GM12878 (cell line): ENCODE data around the gene LSM5. TPM values are rescaled to one million over a fixed set of nuclear protein-coding genes. Genes with fewer than 3 reads are reported as not detected.

Experiments
- ATAC-seq: fragments of 200-7000 bp; cut with Tn5 transposase; 3 replicates; pipeline ENCODE4 v1.9.1; 2020; ENCODE audit warnings: mild to moderate bottlenecking, moderate library complexity
- BruUV-seq: library from RNA; stranded (reverse); fragments of 400-500 nt; replicated peaks from 2 replicates; lab custom pipeline; 2021; lab: Mats Ljungman, UMichigan
- CTCF ChIA-PET: fragments of 300-600 bp; sonication (Branson Sonifier 250); formaldehyde crosslinking; extraction: SDS; loops from one replicate; lab custom pipeline; 2021; ENCODE audit warnings: inconsistent platforms; lab: Yijun Ruan, JAX
- POLR2A ChIA-PET: fragments of 350-600 bp; formaldehyde crosslinking; extraction: SDS; loops from one replicate; lab custom pipeline; 2021; ENCODE audit warnings: inconsistent platforms; lab: Charles Lee
- RAD21 ChIA-PET: fragments of 300-600 bp; sonication (Branson Sonifier 250); formaldehyde crosslinking; loops from one replicate; lab custom pipeline; 2023; ENCODE audit warnings: antibody characterized with exemption; ENCODE audit not compliant: unreplicated experiment; lab: Charles Lee
- SMC1A ChIA-PET: fragments of 300-600 bp; sonication (Branson Sonifier 250); formaldehyde crosslinking; loops from one replicate; lab custom pipeline; 2023; ENCODE audit not compliant: unreplicated experiment, uncharacterized antibody; lab: Charles Lee
- DNase-seq: peaks from one replicate; pipeline ENCODE4 v3.0.0-alpha.2; 2011; ENCODE audit warnings: low read depth, low spot score
- FAIRE-seq: peaks from 3 replicates; lab custom pipeline; 2011; peaks lifted over from hg19 to GRCh38; lab: Jason Lieb, UNC
- H2AFZ ChIP-seq: 2 replicates; pipeline ENCODE4 v1.6.0; 2011; ENCODE audit warnings: low read depth, low read length, control low read depth; ENCODE audit not compliant: control insufficient read depth
- H3K27ac ChIP-seq: 2 replicates; pipeline ENCODE4 v1.5.1; 2011; ENCODE audit warnings: control low read depth; ENCODE audit not compliant: control insufficient read depth, insufficient read depth
- H3K27me3 ChIP-seq, 2 experiments: replicated peaks in 1 of 2; 2 replicates each; pipeline versions ENCODE4 v1.6.0 to v1.6.1; 2011; ENCODE audit warnings: low read length in 1 of 2; ENCODE audit not compliant: control insufficient read depth in 2 of 2, insufficient read depth in 2 of 2
- H3K36me3 ChIP-seq, 2 experiments: 2 replicates each; pipeline ENCODE4 v1.5.1; 2011; ENCODE audit warnings: low read length in 1 of 2; ENCODE audit not compliant: control insufficient read depth in 2 of 2, insufficient read depth in 2 of 2
- H3K4me1 ChIP-seq: 2 replicates; pipeline ENCODE4 v1.6.1; 2011; ENCODE audit warnings: mild to moderate bottlenecking, low read length, moderate library complexity, mixed read lengths; ENCODE audit not compliant: control insufficient read depth, insufficient read depth
- H3K4me2 ChIP-seq: 2 replicates; pipeline ENCODE4 v1.6.0; 2011; ENCODE audit warnings: control low read depth; ENCODE audit not compliant: control insufficient read depth, insufficient read depth
- H3K4me3 ChIP-seq: fragments of 200-600 bp; sonication (generic); 2 replicates; pipeline ENCODE4 v1.5.1; 2016
- H3K79me2 ChIP-seq: 2 replicates; pipeline ENCODE4 v1.6.0; 2011; ENCODE audit warnings: low read length; ENCODE audit not compliant: control insufficient read depth, insufficient read depth
- H3K9ac ChIP-seq: 2 replicates; pipeline ENCODE4 v1.8.0; 2011; ENCODE audit warnings: low read length, control low read depth, mixed read lengths; ENCODE audit not compliant: control insufficient read depth, insufficient read depth
- H3K9me3 ChIP-seq: replicated peaks from 3 replicates; pipeline ENCODE4 v1.5.1; 2011; ENCODE audit warnings: mild to moderate bottlenecking, low read length; ENCODE audit not compliant: control insufficient read depth, insufficient read depth
- H4K20me1 ChIP-seq: 2 replicates; pipeline ENCODE4 v1.6.0; 2011; ENCODE audit not compliant: control insufficient read depth, insufficient read depth
- DPF2 ChIP-seq: fragments of 450-650 bp; IDR thresholded peaks from 2 replicates; pipeline ENCODE4 v1.6.1; 2017; ENCODE audit warnings: mild to moderate bottlenecking
- HDGF ChIP-seq: fragments of 450-650 bp; IDR thresholded peaks from 2 replicates; pipeline ENCODE4 v1.6.1; 2016; ENCODE audit warnings: antibody characterized with exemption
- IKZF2 ChIP-seq, 2 experiments: fragments of 450-650 bp; IDR thresholded peaks; 2 replicates each; pipeline ENCODE4 v1.6.1; 2017; ENCODE audit warnings: mild to moderate bottlenecking in 2 of 2, moderate library complexity in 2 of 2
- NFXL1 ChIP-seq: fragments of 450-650 bp; IDR thresholded peaks from 2 replicates; pipeline ENCODE4 v1.6.1; 2017; ENCODE audit warnings: antibody characterized with exemption, mild to moderate bottlenecking, borderline replicate concordance
- NR2C1 ChIP-seq: fragments of 450-650 bp; IDR thresholded peaks from 2 replicates; pipeline ENCODE4 v1.6.1; 2017; ENCODE audit warnings: antibody characterized with exemption, mild to moderate bottlenecking, moderate library complexity
- PKNOX1 ChIP-seq: fragments of 450-650 bp; IDR thresholded peaks from 2 replicates; pipeline ENCODE4 v1.6.1; 2016; ENCODE audit warnings: mild to moderate bottlenecking
- PML ChIP-seq: IDR thresholded peaks from 2 replicates; pipeline ENCODE4 v1.6.1; 2012; ENCODE audit warnings: low read length, inconsistent platforms
- POLR2AphosphoS5 ChIP-seq: IDR thresholded peaks from 2 replicates; pipeline ENCODE4 v1.6.1; 2011; ENCODE audit warnings: mild to moderate bottlenecking, low read length, inconsistent platforms
- RELA ChIP-seq: fragments of 450-650 bp; IDR thresholded peaks from 2 replicates; pipeline ENCODE4 v1.8.0; 2014; ENCODE audit warnings: borderline replicate concordance; ENCODE audit not compliant: partially characterized antibody
- USF1 ChIP-seq: IDR thresholded peaks from 2 replicates; pipeline ENCODE4 v1.6.1; 2011; ENCODE audit warnings: borderline replicate concordance, low read depth, mild to moderate bottlenecking, moderate library complexity, mixed read lengths, low read length; ENCODE audit not compliant: insufficient read depth; ENCODE audit errors: extremely low read length
- ZNF207 ChIP-seq: fragments of 450-650 bp; IDR thresholded peaks from 2 replicates; pipeline ENCODE4 v1.6.1; 2014; ENCODE audit warnings: antibody characterized with exemption, mild to moderate bottlenecking, borderline replicate concordance
- ZSCAN29 ChIP-seq: fragments of 450-650 bp; IDR thresholded peaks from 2 replicates; pipeline ENCODE4 v1.6.1; 2017; ENCODE audit warnings: mild to moderate bottlenecking, moderate library complexity
- in situ Hi-C: fragments of 300-500 bp; cut with MboI; formaldehyde crosslinking; loops from 9 replicates; pipeline ENCODE4 v1.14.3; 2018; ENCODE audit warnings: mixed read lengths
- intact Hi-C: fragments of 100-400 bp; cut with micrococcal nuclease; formaldehyde crosslinking; loops from one replicate; pipeline ENCODE4 v1.14.2; 2022; ENCODE audit not compliant: unreplicated experiment
- polyA plus RNA-seq, 11 experiments: library from polyadenylated mRNA; depleted of rRNA in 4 of 11; unstranded in 6 of 11; stranded (reverse) in 5 of 11; fragments of >200 nt; fragmentation: Nextera tagmentation in 4 of 11; fragmentation: Illumina TruSeq in 1 of 11; extraction: Ambion mirVana in 4 of 11; extraction: Trizol in 1 of 11; gene quantifications; 1 replicate in 1 of 11; 2 replicates in 10 of 11; pipeline versions ENCODE4 v1.2.1 to v1.2.3, GENCODE V29; 2011 to 2016; ENCODE audit warnings: inconsistent platforms in 2 of 11, missing spikeins in 2 of 11, low read depth in 1 of 11
- total RNA-seq, 4 experiments: library from RNA; depleted of rRNA in 3 of 4; stranded (reverse); fragments of >200 nt in 3 of 4; fragmentation: Illumina TruSeq in 1 of 4; extraction: Trizol in 1 of 4; gene quantifications; 2 replicates each; pipeline versions ENCODE4 v1.2.1 to v1.2.3, GENCODE V29; 2013 to 2021
- TF ChIP-seq, protein P1 (sequence below): fragments of 450-650 bp; formaldehyde crosslinking; IDR thresholded peaks from 2 replicates; pipeline ENCODE4 v1.4.0; 2020; ENCODE audit warnings: mild to moderate bottlenecking, moderate library complexity
- TF ChIP-seq, protein P2 (sequence below): IDR thresholded peaks from 2 replicates; pipeline ENCODE4 v1.6.1; 2011; ENCODE audit warnings: mild to moderate bottlenecking, low read depth, low read length, moderate library complexity; ENCODE audit not compliant: insufficient replicate concordance
- TF ChIP-seq, protein P3 (sequence below), 3 experiments: IDR thresholded peaks in 2 of 3; conservative IDR thresholded peaks in 1 of 3; 2 replicates each; pipeline ENCODE4 v1.5.1; 2011; ENCODE audit warnings: low read depth in 3 of 3, low read length in 3 of 3, mild to moderate bottlenecking in 3 of 3, control low read depth in 2 of 3, moderate library complexity in 2 of 3, inconsistent platforms in 1 of 3, mixed read lengths in 1 of 3; ENCODE audit not compliant: control insufficient read depth in 2 of 3, insufficient read depth in 1 of 3; ENCODE audit errors: extremely low read depth in 1 of 3

The LSM5 gene
- total and polyA plus RNA-seq, 10 of the 15 experiments (the other 5 are each of a cell fraction or from before 2014, with no cell fraction given) = 29.4 to 538 (median 145) TPM

DNA sequence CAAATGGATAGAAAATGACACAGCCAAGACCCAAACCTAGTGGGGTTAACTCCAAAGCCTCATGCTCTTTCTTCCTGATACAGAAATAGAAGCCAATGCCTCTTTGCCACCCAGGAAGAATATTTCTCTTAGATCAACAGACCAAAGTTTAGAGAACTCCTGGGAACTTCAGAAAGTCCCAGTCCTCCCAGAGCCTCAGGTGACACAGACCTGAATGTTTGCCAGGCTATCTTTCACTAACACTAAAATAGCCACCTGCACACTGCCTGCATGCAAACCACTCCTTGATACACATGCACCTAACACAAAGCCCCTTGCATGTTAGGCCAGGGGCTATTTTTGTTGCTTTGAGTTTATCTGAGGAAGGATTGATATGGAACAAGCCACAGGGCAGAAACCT is 27.7 kb downstream of the LSM5 start:
- H3K79me2 ChIP-seq = no peaks in the 10 kb centered on the region
- FAIRE-seq (no peak), DNase-seq (no peak), ATAC-seq (no peak)
- SMC1A ChIA-PET = no interaction called here
- H4K20me1 ChIP-seq = no peaks in the 10 kb centered on the region
- no peak overlapping the region for H3K9ac ChIP-seq
- no peak overlapping the region for H3K4me3 ChIP-seq
- in situ Hi-C loops (no loop called here), intact Hi-C loops (no loop called here)
- H2AFZ ChIP-seq = no peak overlapping the region
- H3K4me2 ChIP-seq = no peak overlapping the region
- BruUV-seq = no TSS peak
- H3K9me3 ChIP-seq = no peaks in the 10 kb centered on the region
- POLR2A ChIA-PET = no interaction called here
- RAD21 ChIA-PET = no interaction called here
- H3K27ac ChIP-seq = no peak overlapping the region
- H3K4me1 ChIP-seq = no peaks in the 10 kb centered on the region
- CTCF ChIA-PET = no interaction called here
- no peaks in the 10 kb centered on the region for H3K27me3 ChIP-seq
- H3K36me3 ChIP-seq = no peaks in the 10 kb centered on the region
- no peak for TF ChIP-seq ZNF207
- TF ChIP-seq NR2C1 = no peak
- TF ChIP-seq RELA = no peak
- no peak for TF ChIP-seq NFXL1
- TF ChIP-seq, protein P1, sequence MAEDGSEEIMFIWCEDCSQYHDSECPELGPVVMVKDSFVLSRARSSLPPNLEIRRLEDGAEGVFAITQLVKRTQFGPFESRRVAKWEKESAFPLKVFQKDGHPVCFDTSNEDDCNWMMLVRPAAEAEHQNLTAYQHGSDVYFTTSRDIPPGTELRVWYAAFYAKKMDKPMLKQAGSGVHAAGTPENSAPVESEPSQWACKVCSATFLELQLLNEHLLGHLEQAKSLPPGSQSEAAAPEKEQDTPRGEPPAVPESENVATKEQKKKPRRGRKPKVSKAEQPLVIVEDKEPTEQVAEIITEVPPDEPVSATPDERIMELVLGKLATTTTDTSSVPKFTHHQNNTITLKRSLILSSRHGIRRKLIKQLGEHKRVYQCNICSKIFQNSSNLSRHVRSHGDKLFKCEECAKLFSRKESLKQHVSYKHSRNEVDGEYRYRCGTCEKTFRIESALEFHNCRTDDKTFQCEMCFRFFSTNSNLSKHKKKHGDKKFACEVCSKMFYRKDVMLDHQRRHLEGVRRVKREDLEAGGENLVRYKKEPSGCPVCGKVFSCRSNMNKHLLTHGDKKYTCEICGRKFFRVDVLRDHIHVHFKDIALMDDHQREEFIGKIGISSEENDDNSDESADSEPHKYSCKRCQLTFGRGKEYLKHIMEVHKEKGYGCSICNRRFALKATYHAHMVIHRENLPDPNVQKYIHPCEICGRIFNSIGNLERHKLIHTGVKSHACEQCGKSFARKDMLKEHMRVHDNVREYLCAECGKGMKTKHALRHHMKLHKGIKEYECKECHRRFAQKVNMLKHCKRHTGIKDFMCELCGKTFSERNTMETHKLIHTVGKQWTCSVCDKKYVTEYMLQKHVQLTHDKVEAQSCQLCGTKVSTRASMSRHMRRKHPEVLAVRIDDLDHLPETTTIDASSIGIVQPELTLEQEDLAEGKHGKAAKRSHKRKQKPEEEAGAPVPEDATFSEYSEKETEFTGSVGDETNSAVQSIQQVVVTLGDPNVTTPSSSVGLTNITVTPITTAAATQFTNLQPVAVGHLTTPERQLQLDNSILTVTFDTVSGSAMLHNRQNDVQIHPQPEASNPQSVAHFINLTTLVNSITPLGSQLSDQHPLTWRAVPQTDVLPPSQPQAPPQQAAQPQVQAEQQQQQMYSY = no peak
- no peak for TF ChIP-seq PKNOX1
- TF ChIP-seq POLR2AphosphoS5 = no peak
- no peak for TF ChIP-seq DPF2
- TF ChIP-seq HDGF = no peak
- TF ChIP-seq, protein P2, sequence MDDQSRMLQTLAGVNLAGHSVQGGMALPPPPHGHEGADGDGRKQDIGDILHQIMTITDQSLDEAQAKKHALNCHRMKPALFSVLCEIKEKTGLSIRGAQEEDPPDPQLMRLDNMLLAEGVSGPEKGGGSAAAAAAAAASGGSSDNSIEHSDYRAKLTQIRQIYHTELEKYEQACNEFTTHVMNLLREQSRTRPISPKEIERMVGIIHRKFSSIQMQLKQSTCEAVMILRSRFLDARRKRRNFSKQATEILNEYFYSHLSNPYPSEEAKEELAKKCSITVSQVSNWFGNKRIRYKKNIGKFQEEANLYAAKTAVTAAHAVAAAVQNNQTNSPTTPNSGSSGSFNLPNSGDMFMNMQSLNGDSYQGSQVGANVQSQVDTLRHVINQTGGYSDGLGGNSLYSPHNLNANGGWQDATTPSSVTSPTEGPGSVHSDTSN = no peak
- no peak for TF ChIP-seq ZSCAN29
- TF ChIP-seq, protein P3, sequence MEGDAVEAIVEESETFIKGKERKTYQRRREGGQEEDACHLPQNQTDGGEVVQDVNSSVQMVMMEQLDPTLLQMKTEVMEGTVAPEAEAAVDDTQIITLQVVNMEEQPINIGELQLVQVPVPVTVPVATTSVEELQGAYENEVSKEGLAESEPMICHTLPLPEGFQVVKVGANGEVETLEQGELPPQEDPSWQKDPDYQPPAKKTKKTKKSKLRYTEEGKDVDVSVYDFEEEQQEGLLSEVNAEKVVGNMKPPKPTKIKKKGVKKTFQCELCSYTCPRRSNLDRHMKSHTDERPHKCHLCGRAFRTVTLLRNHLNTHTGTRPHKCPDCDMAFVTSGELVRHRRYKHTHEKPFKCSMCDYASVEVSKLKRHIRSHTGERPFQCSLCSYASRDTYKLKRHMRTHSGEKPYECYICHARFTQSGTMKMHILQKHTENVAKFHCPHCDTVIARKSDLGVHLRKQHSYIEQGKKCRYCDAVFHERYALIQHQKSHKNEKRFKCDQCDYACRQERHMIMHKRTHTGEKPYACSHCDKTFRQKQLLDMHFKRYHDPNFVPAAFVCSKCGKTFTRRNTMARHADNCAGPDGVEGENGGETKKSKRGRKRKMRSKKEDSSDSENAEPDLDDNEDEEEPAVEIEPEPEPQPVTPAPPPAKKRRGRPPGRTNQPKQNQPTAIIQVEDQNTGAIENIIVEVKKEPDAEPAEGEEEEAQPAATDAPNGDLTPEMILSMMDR (IDR thresholded peaks at IDR 0.05 in 2 of 3, conservative IDR thresholded peaks at IDR 0.05 in 1 of 3; ENCODE audit: control insufficient read depth in 2 of 3, extremely low read depth in 1 of 3, insufficient read depth in 1 of 3, low read depth in 3 of 3, low read length in 3 of 3) = no peak
- no peak for TF ChIP-seq IKZF2 (IDR thresholded peaks at IDR 0.05)
- TF ChIP-seq PML = no peak
- no peak for TF ChIP-seq USF1
